Stomach (tissue), 4 donors: Measurements from ENCODE around the gene SMG5.

Experiments
- EP300 ChIP-seq: sonication (generic); formaldehyde crosslinking; IDR thresholded peaks from one replicate; pipeline ENCODE4 v1.6.1; 2017; ENCODE audit warnings: antibody characterized with exemption
- POLR2A ChIP-seq, 4 donors: fragments of 450-650 bp; IDR thresholded peaks; one replicate each; pipeline ENCODE4 v1.6.1; 2016; ENCODE audit warnings: antibody characterized with exemption in 4 of 4, control low read depth in 2 of 4, mild to moderate bottlenecking in 1 of 4, moderate library complexity in 1 of 4

DNA sequence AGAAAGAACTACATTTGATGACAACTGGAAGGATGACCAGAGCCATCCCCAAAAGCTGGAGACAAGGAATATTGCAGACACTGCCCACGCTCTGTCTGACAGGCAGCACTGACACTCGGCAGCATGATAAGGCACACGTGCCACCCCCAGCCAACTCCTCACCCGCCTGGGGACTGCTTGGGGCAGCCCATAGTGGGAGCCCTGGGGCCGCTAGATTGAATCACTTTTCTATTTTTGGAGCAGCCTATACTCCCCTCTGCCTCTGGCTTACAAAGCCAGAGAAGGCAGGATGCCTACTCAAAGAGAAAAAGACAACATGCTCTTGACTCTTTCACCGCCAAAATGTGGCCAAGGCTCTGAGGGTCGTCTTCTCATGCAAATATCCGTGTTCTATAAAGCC is 1.3 kb downstream of the SMG5 start:
- TF ChIP-seq POLR2A (IDR thresholded peaks at IDR 0.05): no peak
- TF ChIP-seq EP300: no peak
